KBM-7 (cell line): Measurements from ENCODE around the gene TCL1A.
"Not testable (repeated sequence)": the region's sequence is repeated elsewhere in the genome, so short reads cannot be mapped to it uniquely, and the experiment has no call there.

Experiments used
- DNase-seq: peaks from one replicate; pipeline ENCODE4 v3.0.0-alpha.2; 2015
- in situ Hi-C: fragments of 300-500 bp; cut with MboI; formaldehyde crosslinking; loops from 2 replicates; pipeline ENCODE4 v1.14.3; 2020; ENCODE audit warnings: low sequenced_read_pairs, low pct_unique_long_range_greater_than_20kb, mixed read lengths

The TCL1A gene

GRCh38 chr14:95713596-95714371 lies at the start of gene TCL1A:
Gene TCL1A (minus strand): TSS chr14:95714125. CDS start chr14:95714066, 59 bp downstream.
- DNase-seq: no peak
- in situ Hi-C loops: no loop called here

GRCh38 chr14:95763032-95763431 lies 49.1 kb upstream of the TCL1A start:
- DNase-seq, in situ Hi-C loops: not testable (repeated sequence)

GRCh38 chr14:95761436-95761835 lies 47.5 kb upstream of the TCL1A start:
- in situ Hi-C loops: no loop called here
- no peak for DNase-seq

- DNase-seq: no peak
- in situ Hi-C loops: no loop called here
These were observed 46.7 kb upstream of the TCL1A start for GRCh38 chr14:95760596-95760995.

GRCh38 chr14:95759941-95760340 lies 46.0 kb upstream of the TCL1A start:
- in situ Hi-C loops: no loop called here
- DNase-seq: no peak

GRCh38 chr14:95758331-95758730 lies 44.4 kb upstream of the TCL1A start:
- in situ Hi-C loops: no loop called here
- no peak for DNase-seq

- no peak for DNase-seq
- in situ Hi-C loops: no loop called here
These were observed 42.8 kb upstream of the TCL1A start for GRCh38 chr14:95756751-95757150.

- no peak for DNase-seq
- in situ Hi-C loops: no loop called here
These were observed 42.2 kb upstream of the TCL1A start for GRCh38 chr14:95756127-95756526.

GRCh38 chr14:95741781-95742180 lies 27.9 kb upstream of the TCL1A start:
- DNase-seq: no peak
- in situ Hi-C loops: no loop called here

GRCh38 chr14:95741038-95741490 lies 27.1 kb upstream of the TCL1A start:
- in situ Hi-C loops: no loop called here
- DNase-seq: no peak

GRCh38 chr14:95739356-95739755 lies 25.4 kb upstream of the TCL1A start:
- no peak for DNase-seq
- in situ Hi-C loops: no loop called here

GRCh38 chr14:95733212-95733611 lies 19.3 kb upstream of the TCL1A start:
- in situ Hi-C loops: no loop called here
- no peak for DNase-seq

- no peak for DNase-seq
- in situ Hi-C loops: no loop called here
These were observed 16.2 kb upstream of the TCL1A start for GRCh38 chr14:95730126-95730525.

GRCh38 chr14:95729402-95730028 lies 15.6 kb upstream of the TCL1A start:
- in situ Hi-C loops, DNase-seq: not testable (repeated sequence)

- in situ Hi-C loops: no loop called here
- no peak for DNase-seq
These were observed 13.3 kb upstream of the TCL1A start for GRCh38 chr14:95727056-95727700.

GRCh38 chr14:95725685-95726336 lies 11.9 kb upstream of the TCL1A start:
- no peak for DNase-seq
- in situ Hi-C loops: no loop called here

- no peak for DNase-seq
- in situ Hi-C loops: no loop called here
These were observed 8.7 kb upstream of the TCL1A start for GRCh38 chr14:95722525-95723190.

- DNase-seq: no peak
- in situ Hi-C loops: no loop called here
These were observed 1.5 kb downstream of the TCL1A start for GRCh38 chr14:95712398-95712797.

GRCh38 chr14:95711476-95712176 lies 2.3 kb downstream of the TCL1A start:
- in situ Hi-C loops: no loop called here
- no peak for DNase-seq
